K562 (cell line): ENCODE data around the gene ODR4.

Experiments
- ATF6 ChIP-seq: sonication (generic); formaldehyde crosslinking; IDR thresholded peaks from 2 replicates; pipeline ENCODE4 v1.4.0; 2020; ENCODE audit warnings: mild to moderate bottlenecking, missing genetic modification reagents
- ETS1 ChIP-seq: conservative IDR thresholded peaks from 2 replicates; pipeline ENCODE4 v1.6.1; 2011; ENCODE audit warnings: low read depth, mild to moderate bottlenecking, low read length; ENCODE audit not compliant: control insufficient read depth
- ETV6 ChIP-seq, 3 experiments: fragments of 150-350 bp in 1 of 3; sonication (generic) in 1 of 3; formaldehyde crosslinking in 1 of 3; IDR thresholded peaks; 2 replicates each; pipeline versions ENCODE4 v1.6.1 to v1.8.0; 2014 to 2022; ENCODE audit warnings: borderline replicate concordance in 2 of 3, low read depth in 2 of 3, antibody characterized with exemption in 1 of 3, low read length in 1 of 3, mild to moderate bottlenecking in 1 of 3, missing genetic modification reagents in 1 of 3
- RBFOX2 ChIP-seq: fragments of 200-400 bp; formaldehyde crosslinking; IDR thresholded peaks from 2 replicates; pipeline ENCODE4 v1.6.1; 2017; ENCODE audit warnings: low read depth, mild to moderate bottlenecking, low read length, moderate library complexity
- RNF2 ChIP-seq: sonication (generic); IDR thresholded peaks from 2 replicates; pipeline ENCODE4 v1.6.1; 2016
- SMC3 ChIP-seq: conservative IDR thresholded peaks from 2 replicates; pipeline ENCODE4 v1.6.1; 2011; ENCODE audit warnings: low read depth, low read length, improper control_type of control experiment; ENCODE audit not compliant: insufficient read depth
- ZNF79 ChIP-seq: fragments of 250-450 bp; sonication (Bioruptor Pico); IDR thresholded peaks from 2 replicates; pipeline ENCODE4 v1.4.0; 2020; ENCODE audit warnings: low read depth, mild to moderate bottlenecking, moderate library complexity

GRCh38 chr1:186420923-186421322 lies 45.3 kb downstream of the ODR4 start:
- TF ChIP-seq ETV6 (IDR thresholded peaks at IDR 0.05; ENCODE audit: borderline replicate concordance in 1 of 2, low read depth in 2 of 2, low read length in 1 of 2), result no peak
- no peak for TF ChIP-seq ETV6 (CRISPR knock-in tag; IDR thresholded peaks at IDR 0.05; ENCODE audit: borderline replicate concordance)
- no peak for TF ChIP-seq RNF2
- no peak for TF ChIP-seq ZNF79
- no peak for TF ChIP-seq ETS1
- TF ChIP-seq ATF6, result no peak
- TF ChIP-seq RBFOX2, result no peak
- TF ChIP-seq SMC3, result no peak
